ENCODE results near the gene PLA2G4A.

GRCh38 chr1:186905561-186905960 is 76.8 kb downstream of the PLA2G4A start:
- no peak for TF ChIP-seq CTCF (IDR thresholded peaks at IDR 0.05)
- TF ChIP-seq EZH2 (IDR thresholded peaks at IDR 0.05; ENCODE audit: borderline replicate concordance, insufficient read depth, low read depth, low read length, poor library complexity, severe bottlenecking) = no peak

Measured in B cell (primary cell).